GM18873 (cell line): ENCODE measurements around the gene MAP4K5.

ENCODE experiments used
- ATAC-seq: cut with Tn5 transposase; IDR thresholded peaks from one replicate; pipeline ENCODE4 v1.9.1; 2021; ENCODE audit warnings: mild to moderate bottlenecking, moderate library complexity, moderate number of reproducible peaks; ENCODE audit not compliant: unreplicated experiment, low FRiP score

MAP4K5 gene

DNA sequence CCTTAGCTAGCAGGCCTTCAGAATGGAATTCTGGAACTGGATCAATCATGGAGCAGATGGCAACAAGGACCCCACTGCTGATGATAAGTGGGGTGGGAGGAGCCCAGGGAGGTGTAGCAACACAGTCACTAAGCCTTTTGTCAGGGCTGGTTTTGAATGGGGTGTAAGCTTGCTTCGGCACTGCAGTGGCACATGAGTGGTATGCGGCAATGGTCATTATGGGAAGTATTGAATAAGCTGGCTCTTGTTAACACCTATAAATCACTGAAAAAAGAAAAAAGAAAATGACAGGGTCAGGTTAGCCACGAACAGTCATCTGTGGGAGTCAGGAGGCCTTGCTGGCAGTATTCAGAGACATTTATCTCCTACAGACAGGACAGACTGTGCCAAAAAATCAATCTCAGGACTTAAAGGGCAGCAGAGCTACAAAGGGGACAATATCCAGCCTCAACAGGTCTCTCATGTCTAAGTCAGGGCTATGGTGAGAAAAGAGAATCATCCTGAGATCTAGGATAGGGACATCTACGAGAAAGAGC is 154.8 kb downstream of the MAP4K5 start:
- no peak for ATAC-seq

GRCh38 chr14:50375760-50376159 is 156.6 kb downstream of the MAP4K5 start:
- ATAC-seq: no peak

DNA sequence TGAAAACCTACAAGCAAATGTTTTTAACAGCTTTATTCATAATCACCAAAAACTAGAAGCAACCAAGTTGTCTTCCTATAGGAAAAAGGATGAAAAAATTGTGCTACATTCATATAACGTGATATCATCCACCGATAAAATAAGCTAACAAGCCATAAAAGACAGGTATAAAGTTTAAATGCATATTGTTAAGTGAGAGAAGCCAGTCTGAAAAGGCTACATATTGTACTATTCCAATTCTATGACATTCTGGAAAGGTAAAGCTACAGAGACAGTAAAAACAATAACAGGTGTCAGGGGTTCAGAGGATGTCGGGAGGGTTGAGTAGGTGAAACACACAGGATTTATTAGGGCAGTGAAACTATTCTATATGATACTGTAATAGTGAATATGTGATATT is 158.4 kb downstream of the MAP4K5 start:
- no peak for ATAC-seq

DNA sequence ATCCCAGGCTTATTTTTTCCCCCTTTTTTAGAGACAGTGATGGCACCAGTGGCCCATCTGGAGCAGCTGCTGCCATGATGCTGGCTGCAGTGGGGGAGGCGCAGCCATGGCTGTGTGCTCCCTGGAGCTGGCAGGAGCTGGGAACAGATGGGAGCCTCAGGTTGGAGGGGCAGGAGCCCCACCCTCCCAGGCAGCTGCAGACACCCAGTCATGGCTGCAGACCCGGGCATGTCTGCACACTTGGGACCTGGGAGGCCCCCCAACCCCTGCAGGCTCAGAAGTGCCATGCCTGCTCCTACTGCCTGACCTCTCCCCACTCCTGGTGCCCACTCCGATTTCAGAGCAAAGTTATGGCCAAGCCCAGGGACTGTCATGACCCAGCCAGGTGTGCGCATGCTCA is 160.8 kb downstream of the MAP4K5 start:
- no peak for ATAC-seq
